ENCODE measurements around the gene TSPAN33.

TSPAN33 gene

GRCh38 chr7:129136887-129137642 lies 7.4 kb upstream of the TSPAN33 start:
- no peak for DNase-seq

DNA sequence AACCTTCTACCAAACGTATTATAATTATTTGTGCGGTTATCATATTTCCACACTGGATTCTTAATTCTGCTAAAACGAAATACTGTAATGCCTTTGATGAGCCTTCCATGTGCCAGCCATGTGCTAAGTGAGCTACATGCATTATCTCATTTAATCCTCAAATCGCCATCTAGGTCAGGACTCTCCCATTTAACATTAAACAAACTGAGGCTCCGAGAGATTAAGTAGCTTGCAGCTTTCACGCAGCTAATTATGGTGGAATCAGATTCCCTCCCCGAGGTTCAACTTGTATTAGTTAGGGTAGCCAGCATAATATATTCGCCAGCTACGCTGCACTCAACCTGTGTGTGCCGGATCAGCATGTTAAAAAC lies 798 bp upstream of the TSPAN33 start:
- DNase-seq = no peak

GRCh38 chr7:129144834-129145668 lies 544 bp downstream of the TSPAN33 start:
- DNase-seq = no peak

DNA sequence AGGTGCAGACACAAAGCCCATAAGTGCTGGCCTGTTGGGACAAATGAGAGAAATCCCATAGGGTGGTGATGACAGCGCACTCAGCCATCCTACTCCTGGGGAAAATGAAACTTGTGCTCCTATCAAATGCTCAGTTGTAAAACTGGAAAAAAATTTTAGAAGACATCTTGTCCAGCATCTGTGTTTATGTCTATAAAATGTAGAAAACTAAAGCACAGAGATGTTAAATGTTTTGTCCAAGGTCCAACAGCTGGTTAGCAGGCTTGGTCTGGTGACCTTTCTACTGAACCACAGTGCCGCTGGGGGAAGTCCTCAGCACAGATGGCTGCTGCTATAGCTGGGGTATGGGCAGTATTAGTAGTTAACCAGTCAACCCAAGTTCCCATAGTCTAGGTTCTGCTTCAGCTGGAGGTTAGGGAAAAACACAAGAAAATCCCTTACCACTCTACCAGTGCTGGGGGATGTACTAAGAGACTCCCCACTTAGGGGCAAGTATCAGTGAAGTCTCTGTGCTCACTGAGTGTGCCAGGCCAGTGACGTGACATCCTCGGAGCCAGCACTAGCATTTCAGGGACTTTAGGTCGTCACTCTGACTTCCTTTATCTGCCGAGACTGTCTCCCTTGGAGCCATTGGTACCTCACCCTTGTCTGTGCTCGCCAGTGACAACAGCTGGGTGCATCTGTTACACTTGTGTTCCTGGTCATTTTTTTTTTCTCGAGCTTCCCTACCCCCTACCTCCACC lies 1.9 kb downstream of the TSPAN33 start:
- no peak for DNase-seq

- DNase-seq = no peak
Measured at GRCh38 chr7:129147731-129148130, 3.2 kb downstream of the TSPAN33 start.

GRCh38 chr7:129149511-129149910 lies 5.0 kb downstream of the TSPAN33 start:
- DNase-seq = no peak

DNA sequence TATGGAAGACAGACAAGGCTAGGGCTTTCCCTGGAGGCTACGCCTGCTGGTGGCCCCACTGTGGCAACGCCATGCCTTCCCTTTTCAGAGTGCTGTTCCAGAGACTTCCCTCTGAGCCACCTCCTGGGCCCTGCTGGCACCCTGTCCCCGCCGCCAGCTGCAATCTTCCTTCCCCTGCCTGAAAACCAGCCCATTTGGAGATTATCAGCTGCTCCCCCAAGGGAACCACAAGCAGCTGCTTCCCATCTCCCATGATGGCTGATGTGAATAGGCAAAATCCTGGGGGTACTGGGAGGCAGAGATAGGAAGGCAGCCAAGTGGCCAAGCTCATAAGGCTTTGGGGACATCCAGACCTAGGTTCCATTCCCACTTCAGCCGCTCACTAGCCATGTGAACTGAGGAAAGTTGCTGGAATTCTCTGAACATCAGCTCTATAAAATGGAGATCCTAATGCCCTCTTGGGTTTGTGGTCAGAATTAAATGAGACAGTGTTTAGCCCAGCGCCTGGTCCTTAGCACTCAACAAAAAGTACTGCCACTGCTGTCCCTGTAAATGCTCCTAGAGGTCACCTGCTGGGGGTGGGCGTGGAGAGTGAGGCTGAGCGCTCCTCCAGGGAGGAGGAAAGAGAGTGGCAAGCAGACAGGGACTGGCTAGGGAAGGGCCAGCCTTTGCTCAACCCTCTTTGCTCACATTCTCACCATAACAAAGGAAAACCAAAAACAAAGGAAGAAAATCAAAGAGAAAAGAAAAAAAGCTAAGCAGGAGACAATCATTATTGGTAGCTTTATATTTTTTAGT lies 5.9 kb downstream of the TSPAN33 start:
- no peak for DNase-seq

DNA sequence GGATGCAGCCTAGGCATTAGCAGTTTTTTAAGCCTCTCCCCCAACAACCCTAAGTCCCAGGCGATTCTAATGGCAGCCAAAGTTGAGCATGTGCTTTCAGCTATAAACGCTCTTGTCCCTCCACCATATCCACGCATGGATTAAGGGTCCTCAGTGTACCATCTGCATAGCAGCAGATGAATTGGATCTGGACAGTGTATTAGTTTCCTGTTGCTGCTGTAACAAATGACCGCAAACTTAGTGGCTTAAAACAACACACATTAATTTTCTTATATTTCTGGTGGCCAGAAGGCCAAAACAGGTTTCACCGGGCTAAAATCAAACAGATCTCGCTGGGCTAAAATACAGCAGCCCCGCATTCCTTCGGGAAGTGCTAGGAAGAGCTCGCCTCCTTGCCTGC lies 13.1 kb downstream of the TSPAN33 start:
- DNase-seq = no peak

DNA sequence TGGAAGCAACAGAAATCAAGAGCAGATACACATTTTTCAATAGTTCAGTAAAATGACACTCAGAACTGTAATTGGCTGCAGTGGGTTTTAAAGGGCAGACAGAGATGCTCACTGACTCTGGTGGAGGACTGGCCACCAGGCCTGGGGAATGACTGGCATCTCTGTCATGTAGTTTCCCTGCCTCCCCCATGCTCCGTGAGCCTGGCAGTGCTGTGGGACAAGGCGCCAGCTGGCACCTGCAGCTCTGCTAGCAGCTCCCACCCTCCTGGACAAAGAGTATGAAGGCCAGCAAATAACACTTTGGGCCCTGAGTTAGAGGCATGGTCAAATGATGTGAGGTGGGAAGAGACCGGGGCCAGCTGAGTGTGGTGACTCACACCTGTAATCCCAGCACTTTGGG lies 15.0 kb downstream of the TSPAN33 start:
- DNase-seq = no peak

- no peak for DNase-seq
Measured at GRCh38 chr7:129160161-129160905, 15.8 kb downstream of the TSPAN33 start.

DNA sequence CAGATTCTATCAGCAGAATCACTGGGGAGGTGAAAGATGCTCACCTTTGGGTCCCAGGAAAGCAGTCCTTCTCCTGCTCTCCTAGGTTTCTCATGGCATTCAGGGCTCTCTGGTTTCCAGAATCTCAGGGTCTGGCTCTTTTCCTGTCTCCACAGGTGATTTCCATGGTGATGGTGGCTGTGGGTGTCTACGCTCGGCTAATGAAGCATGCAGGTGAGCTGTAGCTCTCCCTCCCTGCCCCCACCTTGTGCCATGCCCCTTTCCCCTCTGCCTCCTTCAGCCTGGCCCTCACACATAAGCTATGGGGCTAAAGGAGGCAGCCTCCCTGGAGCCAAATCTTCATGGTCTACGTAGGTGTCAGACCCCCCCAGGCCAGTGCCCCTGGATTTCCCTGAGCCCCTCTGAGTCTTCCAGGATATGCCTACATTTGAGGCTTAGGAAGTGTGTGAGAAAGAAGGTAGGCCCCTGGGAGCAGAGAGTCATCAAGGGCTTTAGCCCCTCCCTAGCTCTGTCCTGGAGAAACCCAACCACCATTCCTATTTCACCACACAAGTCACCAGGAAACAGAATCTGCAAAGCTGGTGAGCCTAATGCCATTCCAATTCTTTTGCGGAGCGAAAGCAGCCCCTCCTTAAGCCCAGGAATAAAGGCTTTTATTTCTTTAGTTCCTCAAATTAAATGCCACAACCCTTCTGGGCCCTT lies 17.2 kb downstream of the TSPAN33 start:
- no peak for DNase-seq

GRCh38 chr7:129162732-129163131 lies 18.2 kb downstream of the TSPAN33 start:
- DNase-seq = no peak

- DNase-seq = no peak
Measured at GRCh38 chr7:129163875-129164544, 19.5 kb downstream of the TSPAN33 start.

GRCh38 chr7:129166745-129167144 lies 22.2 kb downstream of the TSPAN33 start:
- no peak for DNase-seq

DNA sequence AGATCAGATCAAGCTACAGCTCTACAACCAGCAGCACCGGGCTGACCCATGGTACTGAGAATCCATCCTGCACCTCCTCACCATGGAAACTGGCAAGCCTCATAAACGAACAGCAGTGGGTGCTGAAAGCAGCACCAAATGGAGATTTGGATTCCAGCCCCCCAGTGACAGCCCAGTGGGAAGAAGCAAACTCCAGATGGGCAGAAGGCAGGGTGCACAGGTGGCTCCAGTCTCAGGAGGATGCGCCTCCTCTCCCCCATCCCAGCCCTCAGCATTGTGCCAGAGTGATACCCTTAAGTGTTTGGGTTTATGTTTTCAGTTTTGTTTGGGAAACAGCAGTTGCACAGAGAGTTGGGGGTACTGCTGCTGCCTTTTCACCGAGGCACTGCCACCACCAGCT lies 23.3 kb downstream of the TSPAN33 start:
- DNase-seq = no peak

DNA sequence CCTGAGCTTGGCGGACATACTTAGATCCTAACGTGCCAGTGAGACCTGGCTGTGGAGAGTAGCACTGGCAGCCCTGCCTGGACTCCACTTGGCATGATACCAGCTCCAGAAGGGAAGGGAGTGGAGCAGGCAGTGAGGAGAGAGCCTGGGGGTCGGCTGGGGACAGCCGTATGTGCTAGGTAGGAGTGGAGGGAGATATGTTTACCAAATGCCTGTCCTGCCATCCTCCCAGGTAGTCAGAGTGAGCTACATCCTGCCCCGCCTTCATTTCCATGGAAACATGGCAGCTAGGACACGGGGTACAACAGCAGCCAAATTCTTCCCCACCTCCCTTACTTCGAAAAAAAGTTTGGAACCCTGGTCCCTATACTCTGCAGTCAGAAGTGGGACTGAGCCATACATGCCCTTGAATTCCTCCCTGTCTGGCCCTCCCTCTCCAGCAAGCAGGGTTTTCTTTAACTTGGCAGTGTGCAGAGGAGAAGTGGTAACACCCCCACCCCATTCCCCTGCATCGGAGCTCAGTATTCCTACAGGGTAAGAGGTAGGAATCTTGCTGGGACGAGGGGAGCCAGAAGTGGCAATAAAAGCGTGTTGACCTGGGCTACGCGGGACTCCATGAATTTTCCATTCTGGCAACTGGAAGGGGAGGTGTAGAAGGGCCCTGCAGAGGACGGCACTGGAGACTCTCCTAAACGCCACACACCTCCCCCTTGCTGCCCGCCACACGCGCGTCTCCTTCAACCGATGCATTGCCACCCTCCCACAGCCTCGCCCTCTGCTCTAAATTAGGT lies 23.9 kb downstream of the TSPAN33 start:
- DNase-seq = no peak

GRCh38 chr7:129169171-129169671 lies 24.7 kb downstream of the TSPAN33 start:
- DNase-seq = peak; percentile 3

DNA sequence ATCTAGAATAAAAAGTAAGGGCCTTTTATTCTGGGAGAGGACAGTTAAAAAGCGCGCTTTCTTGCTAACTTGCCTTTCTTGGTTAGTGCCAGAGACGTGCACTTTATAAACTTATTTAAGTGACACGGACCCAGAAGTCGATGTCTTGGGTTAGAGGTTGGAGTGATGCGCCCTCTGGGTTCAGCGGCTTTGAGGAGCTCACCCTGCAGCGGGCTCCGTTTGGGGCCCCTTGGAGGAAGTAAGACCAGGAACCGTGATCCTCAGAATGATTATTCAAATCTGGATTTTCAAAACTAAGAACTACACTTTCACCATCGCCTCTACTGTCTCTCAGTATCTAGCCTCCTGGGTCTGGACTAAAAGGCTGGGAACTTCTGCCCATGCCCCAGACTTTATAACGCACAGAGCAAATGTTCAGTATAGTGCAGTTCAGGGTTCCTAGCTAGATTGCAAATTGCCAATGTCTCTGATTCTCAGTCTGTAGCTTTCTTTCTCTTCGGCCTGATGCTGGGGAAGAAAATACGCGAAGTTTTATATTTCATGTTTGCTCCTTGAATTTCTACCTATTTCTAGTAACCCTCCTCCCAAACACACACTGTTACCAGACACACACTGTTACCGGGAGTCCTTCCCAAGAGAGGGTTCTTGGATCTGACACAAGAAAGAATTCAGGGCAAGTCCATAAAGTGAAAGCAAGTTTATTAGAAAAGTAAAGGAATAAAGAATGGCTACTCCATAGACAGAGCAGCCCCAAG lies 25.4 kb downstream of the TSPAN33 start:
- no peak for DNase-seq
